Activated effector memory CD4-positive, alpha-beta T cell treated with anti-CD3 and anti-CD28 coated beads, Interleukin-2, amount 50 U/mL, for 16 hours (primary cell): Measurements from ENCODE around the gene HHEX.
"Not testable (repeated sequence)": the region's sequence is repeated elsewhere in the genome, so short reads cannot be mapped to it uniquely, and the experiment has no call there.

Source experiments
- DNase-seq: peaks from one replicate; pipeline ENCODE4 v3.0.0-alpha.2; 2020

The HHEX gene

DNA sequence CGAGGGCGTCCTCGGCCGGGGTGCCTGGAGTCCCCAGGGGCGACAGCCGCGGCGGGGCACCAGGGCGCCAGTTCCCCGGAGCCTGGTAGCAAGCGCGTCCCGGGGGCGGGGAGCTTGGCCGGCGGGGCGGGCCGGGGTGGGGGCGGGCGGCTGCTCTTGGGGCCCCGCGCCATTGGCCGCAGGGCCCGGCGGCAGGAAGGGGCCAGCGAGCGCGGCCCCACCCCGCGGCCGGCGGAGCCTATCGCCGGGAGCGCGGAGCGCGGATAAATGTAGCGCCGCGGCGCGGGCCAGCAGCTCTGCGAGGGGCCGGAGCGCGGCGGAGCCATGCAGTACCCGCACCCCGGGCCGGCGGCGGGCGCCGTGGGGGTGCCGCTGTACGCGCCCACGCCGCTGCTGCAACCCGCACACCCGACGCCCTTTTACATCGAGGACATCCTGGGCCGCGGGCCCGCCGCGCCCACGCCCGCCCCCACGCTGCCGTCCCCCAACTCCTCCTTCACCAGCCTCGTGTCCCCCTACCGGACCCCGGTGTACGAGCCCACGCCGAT, at the start of gene HHEX:
TSS of gene HHEX (plus strand) at position 293 of the 548 bp plus-strand sequence. CDS start at position 325, 32 bp downstream.
- peak; percentile 74 for DNase-seq

DNA sequence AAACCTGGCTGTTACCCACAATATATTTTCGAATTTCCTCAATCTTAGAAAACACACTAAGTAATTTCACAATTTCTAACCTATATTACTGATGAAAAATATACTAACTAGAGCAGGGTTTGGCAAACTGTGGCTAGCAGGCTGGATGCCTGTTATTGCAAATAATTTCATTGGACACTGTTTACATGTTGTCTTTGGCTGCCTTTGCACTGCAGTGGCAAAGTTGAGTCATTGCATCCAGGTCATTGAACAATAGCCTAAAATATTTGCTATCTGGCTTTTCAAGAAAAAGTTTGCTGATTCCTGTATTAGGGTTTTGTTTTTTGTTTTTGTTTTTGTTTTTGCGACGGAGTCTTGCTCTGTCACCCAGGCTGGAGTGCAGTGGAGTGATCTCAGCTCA, 49.6 kb upstream of the HHEX start:
- DNase-seq, result no peak

DNA sequence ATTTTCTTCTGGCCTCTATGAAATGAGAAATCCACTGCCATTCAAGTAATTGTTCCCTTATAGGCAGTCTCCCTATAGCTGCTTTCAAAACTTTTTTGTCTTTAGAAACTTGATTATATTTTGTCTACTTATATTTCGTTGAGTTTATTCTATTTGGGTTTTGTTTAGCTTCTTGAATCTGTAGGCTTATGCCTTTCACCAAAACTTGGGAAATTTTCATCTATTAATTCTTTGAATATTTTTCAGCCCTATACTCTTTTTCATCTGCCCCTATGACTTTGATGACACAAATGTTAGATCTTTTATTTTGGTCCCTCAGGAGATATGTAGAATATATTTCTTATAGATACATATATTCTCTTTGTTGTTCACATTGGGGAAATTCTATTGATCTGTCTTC, 48.3 kb upstream of the HHEX start:
- no peak for DNase-seq

DNA sequence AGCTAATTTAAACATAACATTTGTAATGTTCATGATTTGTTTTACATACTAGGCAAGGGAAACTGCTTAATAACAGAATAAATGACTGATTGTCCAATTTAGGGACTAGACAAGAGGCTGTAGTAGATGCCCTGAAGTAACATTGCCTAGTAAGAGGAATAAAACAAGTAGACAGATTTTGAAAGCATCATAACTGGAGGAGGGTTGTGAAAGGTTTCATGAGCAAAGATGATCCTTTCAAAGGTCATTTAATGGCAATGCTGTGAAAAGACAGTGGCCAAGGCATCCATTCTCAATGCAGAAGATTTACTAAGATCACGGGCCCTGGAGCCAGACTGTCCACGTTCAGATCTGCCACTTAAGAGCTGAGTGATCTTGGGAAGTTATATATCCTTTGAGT, 44.8 kb upstream of the HHEX start:
- DNase-seq, result no peak

DNA sequence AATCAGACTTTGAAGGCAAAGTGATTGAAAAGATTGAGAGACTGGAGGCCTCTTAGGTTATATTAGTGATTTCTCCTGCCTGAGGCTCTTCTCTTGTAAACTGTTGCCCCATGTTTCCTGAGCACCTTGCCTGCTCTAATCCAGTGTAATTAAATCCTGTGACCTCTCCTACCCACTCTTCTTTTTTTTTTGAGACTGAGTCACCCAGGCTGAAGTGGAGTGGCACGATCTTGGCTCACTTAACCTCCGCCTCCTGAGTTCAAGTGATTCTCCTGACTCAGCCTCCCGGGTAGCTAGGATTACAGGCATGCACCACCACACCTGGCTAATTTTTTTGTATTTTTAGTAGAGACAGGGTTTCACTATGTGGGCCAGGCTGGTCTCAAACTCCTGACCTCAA, 38.9 kb upstream of the HHEX start:
- not testable (repeated sequence) for DNase-seq

DNA sequence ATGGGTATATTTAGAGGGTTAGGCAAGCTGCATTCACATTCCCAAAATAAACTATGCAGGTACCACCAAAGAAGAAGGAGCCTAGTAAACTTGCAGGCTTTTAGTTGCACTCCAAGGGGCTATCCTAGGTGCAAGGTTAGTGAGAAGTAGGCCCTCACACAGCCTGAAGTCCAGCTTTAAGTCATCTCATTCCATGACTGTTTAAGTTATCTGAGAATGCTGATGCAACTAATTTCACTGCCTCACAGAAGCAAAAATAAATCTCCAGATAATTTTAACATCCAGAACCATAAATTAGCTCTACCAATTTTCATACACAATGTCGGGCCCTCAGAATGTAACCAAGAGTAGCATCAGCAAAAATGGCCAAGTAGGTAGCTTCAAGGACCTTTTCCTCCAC, 34.3 kb upstream of the HHEX start:
- DNase-seq, result no peak

DNA sequence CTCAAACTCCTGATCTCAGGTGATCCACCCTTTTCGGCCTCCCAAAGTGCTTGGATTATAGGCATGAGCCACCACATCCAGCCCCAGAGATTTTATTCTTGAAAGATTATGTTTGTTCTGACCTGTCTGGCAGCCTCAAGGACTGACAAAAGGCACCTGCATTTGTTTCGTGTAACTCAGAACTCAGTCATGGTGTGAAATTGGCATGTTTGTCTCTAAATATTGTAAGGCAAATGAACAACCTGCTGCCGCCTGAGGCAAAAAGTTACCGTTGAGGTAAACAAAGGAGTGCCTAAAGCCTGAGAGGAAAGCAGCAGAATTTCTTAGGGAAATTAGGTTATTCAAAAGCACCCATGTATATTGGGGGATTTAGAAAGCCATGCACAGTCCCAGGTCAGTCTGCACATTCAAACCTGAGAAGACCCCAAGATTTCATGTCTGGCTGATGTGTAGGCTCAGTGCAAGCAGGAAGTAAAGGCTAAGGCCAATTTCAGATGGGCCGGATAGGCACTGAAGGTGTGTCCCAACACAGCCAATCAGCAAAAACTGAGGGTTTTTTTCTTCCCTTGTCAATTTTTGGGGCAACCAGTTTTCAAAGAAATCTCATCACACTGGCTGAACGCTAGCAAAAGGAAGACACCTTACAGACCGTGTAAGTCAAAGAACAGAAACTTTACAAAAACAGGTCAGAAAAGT, 33.3 kb upstream of the HHEX start:
- DNase-seq, result no peak

DNA sequence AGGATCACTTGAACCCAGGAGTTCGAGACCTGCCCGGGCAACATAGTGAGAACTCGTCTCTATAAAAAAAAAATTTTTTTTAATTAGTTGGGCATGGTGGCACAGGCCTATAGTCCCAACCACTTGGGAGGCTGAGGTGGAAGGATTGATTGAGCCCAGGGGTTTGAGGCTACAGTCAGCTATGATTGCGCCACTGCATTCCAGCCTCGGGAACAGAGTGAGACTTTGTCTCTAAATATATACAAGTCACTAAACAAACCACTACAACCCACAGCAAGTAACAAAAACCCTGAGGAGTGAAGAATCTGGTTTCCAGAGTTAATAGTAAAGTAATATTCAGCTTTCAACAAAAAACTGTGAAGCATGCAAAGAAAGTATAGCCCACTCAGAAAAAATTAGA, 32.7 kb upstream of the HHEX start:
- DNase-seq, result no peak

DNA sequence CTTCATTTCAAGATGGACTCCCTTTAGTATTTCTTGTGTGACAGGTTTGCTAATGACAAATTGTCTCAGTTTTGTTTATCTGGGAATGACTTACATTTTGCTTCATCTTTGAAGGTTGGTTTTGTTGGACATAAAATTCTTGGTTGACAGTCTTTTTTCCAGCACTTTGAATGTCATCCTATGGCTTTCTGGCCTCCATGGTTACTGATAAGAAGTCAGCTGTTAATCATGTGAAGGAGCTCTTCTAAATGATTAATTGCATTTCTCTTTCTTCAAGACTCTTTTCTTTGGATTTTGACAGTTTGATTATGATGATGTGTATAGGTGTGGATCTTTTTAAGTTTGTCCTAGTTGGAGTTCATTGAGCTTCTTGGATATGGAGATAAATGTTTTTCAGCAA, 26.9 kb upstream of the HHEX start:
- DNase-seq, result no peak

DNA sequence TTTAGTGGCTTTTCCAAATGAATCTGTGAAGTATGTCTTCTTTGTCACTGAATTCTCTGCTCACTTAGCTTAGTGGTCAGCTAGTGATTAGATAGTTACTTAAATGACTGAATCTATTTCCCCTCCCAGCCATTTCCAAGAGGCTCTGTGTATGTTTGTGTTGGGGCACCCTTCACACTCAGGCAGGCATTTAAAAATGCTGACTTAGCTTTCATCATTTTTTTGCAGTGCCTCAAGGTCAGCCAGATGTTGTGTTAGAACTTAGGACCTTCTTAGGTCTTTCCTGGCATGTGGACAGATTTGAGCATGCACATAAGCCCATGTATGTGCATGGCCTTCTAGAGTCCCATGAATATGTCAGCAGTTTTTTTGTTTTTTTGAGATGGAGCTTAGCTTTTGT, 25.4 kb upstream of the HHEX start:
- no peak for DNase-seq

DNA sequence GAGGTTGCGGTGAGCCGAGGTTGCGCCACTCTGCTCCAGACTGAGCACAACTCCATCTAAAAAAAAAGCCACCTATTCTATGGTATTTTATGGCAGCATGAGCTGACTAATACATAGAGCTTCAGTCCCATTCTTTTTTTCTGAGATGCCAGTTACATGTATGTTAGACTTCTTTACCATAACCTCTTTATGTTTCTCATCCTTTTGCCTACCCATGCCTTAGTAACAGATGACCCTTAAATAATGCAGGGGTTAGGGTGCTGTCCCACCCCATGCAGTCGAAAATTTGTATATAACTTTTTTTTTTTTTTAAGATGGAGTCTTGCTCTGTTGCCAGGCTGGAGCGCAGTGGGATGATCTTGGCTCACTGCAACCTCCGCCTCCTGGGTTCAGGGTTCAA, 22.7 kb upstream of the HHEX start:
- DNase-seq, result no peak

DNA sequence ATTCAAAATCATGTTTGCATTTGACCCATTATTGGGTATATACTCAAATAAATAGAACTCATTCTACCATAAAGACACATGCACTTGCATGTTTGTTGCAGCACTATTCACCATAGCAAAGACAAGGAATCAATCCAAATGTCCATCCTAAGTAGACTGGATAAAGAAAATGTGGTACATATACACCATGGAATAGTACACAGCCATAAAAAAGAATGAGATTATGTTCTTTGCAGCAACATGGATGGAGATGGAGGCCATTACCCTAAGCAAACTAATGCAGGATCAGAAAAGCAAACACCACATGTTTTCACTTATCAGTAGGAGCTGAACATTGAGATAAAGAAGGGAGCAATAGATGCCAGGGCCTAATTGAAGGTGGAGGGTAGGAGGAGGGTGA, 12.0 kb upstream of the HHEX start:
- DNase-seq, result no peak

DNA sequence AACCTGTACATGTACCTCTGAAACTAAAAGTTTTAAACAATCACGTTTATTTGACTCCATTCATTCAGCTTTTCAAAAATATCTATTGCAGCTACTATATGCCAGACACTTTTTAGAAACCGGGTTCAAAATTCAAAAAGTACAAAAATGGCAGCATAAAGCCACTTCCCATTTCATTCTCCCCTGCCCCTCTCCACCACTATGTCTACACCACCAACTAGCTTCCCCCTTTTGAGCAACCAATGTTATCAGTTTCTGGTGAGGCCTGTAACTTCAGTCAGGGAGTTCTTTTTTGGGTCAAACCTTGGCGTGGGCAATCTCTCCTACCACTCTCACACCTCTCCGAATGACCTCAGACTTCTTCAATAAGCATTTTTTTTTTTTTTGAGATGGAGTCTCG, 11.5 kb upstream of the HHEX start:
- DNase-seq, result no peak

DNA sequence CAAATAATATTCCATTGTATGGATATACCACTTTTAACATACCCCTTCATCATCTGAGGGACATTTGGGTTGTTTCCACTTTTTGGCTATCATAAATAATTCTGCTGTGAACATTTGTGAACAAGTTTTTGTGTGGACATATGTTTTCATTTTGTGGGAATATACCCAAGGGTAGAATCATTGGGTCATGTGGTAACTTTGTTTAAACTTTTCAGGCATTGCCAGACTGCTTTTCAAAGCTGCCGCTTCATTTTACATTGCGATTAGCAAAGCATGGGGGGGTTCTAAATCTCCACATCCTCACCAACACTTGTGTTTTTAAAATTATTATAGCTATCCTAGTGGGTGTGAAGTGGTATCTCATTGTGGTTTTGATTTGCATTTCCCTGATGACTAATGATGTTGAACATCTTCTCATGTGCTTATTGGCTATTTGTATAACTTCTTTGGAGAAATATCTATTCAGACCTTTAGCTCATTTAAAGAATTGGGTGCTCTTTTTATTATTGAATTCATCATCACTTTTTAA, 8.4 kb upstream of the HHEX start:
- DNase-seq, result no peak

DNA sequence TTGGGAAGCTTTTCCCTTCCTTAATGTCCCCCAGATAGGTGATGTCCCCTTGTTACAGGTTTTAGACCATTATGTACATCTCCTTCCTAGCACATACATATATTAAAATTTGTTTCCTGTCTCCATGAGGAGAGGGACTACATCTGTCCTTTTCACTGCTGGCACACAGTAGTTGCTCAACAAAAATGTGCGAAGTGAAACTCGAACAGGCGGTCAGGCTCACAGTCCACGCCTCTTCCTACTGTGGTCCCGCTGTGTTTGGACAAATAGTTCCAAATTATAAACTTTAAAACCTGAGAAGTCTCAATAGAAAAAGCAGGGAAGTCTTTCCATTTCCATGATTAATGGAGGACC, 1.2 kb upstream of the HHEX start:
- no peak for DNase-seq

DNA sequence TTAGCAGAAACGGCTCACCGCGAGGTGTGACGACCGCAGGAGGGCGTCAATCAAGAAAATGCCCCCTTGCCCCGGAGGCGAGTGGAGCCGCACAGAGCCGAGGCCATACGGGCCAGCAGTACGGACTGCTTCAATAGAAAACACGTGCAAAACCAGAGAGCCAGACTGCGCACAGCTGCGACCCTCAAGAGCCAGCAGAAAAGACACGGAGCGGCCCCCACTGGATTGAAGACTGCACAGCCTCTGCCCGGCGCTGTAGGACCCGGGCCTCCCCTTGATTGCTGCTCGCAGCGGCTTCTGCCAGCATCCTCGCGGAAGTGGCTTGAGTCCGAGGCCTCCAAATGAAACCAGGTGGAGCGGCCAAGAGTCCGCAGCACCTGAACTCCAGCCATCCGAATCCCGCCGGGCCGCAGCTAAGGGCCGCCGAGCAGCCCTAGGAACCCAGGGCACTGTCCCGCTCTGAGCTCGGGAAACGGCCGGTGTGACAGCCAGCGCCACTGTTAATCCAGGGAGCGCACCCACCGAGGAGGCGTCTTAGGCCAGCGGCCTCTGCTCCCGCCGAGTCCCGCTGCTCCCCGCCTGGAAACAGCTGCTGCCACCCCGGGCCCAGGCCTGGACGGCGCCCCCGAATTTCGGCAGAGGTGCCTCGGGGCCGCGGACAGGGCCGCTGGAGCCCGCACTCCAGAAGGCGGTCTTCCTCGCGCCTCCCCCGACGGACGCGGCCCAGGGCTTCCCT, 660 bp upstream of the HHEX start:
- peak; percentile 64 for DNase-seq

DNA sequence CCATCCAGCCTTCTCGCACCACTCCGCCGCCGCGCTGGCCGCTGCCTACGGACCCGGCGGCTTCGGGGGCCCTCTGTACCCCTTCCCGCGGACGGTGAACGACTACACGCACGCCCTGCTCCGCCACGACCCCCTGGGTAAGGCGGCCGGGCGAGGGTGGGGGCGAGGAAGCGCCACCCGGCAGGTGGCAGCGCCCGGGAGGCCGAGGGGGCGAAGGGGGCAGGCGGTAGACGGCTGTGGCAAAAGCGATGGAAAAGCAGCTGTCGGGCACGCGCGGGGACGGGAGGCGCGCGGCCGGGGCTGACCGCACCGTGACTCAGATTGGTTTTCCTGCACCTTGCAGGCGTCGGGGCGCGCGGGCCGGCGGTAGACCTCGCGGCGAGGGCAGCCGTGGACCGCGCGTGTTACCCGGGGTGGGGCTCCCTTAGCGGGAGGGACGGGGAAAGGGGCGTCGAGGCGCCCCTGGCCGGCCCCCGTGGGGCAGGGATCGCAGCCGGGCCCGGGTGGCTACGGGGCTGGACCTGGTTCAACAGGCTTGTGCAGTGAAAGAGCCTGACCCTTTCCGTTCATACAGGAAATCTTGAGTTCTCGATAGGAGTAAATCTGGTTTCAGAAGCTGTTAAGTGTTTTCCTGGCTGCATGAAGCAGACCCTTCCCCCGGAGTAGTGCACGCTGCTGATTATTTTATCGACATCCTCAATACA, 608 bp downstream of the HHEX start:
- DNase-seq, result peak; percentile 82

DNA sequence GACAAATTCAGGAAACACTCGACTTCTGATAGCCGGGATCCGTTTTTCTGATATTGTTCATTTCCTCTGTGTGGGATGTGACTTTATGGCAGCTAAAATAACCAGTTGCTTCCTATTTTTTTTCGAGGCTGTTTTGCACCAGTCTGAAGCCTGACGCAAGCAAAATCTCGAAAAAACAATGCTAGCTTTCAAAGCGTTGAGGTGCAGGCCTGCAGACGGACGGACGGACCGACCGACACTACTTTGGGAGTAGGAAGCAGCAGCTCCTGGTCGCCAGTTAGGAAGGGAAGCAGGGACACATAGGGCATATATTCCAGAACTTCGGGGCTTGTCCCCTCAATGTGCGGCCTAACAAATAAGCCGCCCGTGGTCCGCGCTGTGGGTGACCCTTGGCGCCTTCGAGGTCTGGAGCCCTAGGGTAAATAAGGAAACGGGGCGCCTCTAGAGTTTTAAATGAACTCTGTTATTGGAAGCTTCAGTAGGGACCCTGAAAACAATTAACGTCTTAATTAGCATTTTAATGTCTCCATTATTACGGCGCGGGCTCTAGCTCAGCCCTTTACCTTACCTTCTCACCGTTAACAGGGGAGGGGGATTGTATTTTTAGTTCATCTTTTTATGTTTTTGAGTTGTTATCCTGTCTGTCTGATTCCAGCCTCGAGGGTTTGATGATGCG, 1.3 kb downstream of the HHEX start:
- DNase-seq, result no peak

DNA sequence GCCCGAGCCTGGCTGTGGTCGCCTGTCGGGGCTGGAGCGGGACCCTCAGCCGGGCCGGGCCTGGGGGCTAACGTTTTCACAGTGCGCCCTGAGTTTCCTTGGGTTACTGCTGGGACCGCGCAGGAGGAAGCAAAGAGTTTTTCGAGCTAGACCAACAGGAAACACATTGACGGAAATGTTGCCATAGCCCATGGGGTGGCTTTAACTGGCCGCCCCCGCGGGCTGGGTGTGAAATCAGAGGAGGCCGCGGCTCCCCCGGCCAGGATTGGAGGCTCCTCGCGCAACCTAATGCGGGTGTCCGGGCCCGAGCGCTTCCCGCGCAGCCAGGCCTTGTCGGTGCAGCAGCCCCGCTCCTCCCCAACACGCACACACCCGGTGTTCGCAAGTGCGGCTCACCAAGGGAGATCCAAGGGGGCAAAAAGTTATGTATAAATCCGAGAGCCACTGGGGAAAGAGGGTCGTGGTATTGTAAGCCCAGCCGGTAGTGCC, 1.9 kb downstream of the HHEX start:
- no peak for DNase-seq

DNA sequence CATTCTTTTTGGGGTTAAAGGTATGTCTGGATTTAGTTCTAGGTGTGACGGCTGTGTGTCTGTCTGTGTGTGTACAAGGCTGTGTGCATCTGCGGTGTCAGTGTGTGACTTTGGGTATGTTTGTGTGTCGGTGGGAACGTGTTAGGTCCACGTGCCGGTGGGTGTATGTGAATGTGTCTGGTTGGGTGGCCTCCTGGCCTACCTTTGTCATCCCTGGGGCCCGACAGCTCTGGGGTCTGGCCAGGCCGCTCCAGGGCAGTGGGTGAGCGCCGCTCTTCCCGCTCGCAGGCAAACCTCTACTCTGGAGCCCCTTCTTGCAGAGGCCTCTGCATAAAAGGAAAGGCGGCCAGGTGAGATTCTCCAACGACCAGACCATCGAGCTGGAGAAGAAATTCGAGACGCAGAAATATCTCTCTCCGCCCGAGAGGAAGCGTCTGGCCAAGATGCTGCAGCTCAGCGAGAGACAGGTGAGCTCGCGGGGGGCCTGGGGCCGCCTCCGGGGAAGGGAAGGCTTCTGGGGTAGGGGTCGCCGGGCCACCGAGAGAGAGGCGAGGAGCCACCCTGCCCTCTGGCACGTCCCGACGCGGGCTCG, 2.4 kb downstream of the HHEX start:
- DNase-seq, result no peak

DNA sequence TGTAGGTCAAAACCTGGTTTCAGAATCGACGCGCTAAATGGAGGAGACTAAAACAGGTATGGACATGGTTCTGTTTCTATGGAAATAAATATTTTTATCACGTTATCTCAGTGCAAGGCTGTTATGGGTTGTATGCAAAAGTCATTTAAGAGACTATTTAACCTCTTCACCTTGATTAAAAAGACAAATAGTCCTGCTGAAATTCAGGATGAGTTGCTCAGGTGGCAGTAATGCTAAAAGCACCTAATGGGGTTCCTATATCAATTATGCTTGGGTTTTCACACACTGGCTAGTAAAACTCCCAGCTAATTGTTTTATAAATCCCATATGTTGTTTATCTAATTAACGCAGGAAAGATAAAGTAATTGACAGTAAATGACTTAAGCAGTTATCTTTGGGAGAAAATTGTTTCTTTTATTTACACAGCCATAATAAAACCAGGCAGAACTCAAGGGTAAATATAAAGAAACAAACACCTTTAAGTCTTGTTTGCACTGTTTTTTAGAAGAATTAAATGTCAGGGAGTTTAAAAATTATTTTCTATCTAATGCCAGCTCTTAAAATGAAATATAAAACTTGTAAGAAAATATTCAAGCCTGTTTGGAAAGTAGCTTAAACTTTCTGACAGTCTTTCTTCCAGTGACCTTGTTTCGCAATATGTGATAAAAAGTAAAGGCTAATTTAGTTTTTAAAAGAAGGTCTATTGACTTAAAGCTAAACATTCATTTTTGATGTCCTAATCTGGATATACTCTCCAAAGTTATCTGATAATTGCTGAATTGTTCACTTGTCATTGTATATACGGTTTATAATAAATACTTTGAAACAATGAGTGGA, 3.2 kb downstream of the HHEX start:
- DNase-seq, result no peak

DNA sequence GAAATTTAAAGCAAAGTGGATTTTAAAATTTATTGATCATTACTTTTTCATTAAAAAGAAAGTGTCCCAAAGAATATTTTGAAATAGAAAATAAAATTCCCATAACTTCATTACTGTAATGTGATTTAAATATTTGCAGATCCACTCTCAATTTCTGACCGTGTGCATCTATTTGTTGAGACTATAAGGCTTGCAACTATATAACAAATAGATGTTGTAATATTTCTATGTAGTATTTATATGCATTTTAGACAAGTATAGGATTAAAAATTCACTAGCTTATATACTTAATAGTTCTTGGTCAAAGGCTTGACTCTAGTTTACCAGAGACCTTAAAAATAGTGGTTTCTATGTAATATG, 3.8 kb downstream of the HHEX start:
- DNase-seq, result no peak
